MM.1S (cell line): ENCODE data around the gene ATP6V1G2.

Source experiments
- DNase-seq: peaks from one replicate; pipeline ENCODE4 v3.0.0-alpha.2; 2015
- H2AFZ ChIP-seq: fragments of 300-600 bp; sonication (generic); 2 replicates; pipeline ENCODE4 v1.6.0; 2016; ENCODE audit warnings: antibody characterized with exemption, low read length
- H3F3A ChIP-seq: fragments of 300-600 bp; sonication (generic); 2 replicates; pipeline ENCODE4 v1.6.1; 2016; ENCODE audit warnings: mild to moderate bottlenecking, antibody characterized with exemption, low read length, moderate library complexity, mixed read lengths; ENCODE audit not compliant: insufficient read depth
- H3K27ac ChIP-seq: fragments of 300-600 bp; sonication (generic); 2 replicates; pipeline ENCODE4 v1.5.1; 2016; ENCODE audit warnings: mild to moderate bottlenecking, low read length
- H3K27me3 ChIP-seq: fragments of 300-600 bp; sonication (generic); replicated peaks from 2 replicates; pipeline ENCODE4 v1.6.0; 2016; ENCODE audit warnings: low read length; ENCODE audit not compliant: insufficient read depth
- H3K36me3 ChIP-seq: fragments of 300-600 bp; sonication (generic); replicated peaks from 2 replicates; pipeline ENCODE4 v1.6.1; 2016; ENCODE audit warnings: mild to moderate bottlenecking, low read length, mixed read lengths; ENCODE audit not compliant: insufficient read depth
- H3K4me1 ChIP-seq: fragments of 300-600 bp; sonication (generic); 2 replicates; pipeline ENCODE4 v1.6.1; 2016; ENCODE audit warnings: low read length, mixed read lengths
- H3K4me2 ChIP-seq: fragments of 300-600 bp; sonication (generic); 2 replicates; pipeline ENCODE4 v1.6.0; 2016; ENCODE audit warnings: low read depth, low read length
- H3K4me3 ChIP-seq: fragments of 300-600 bp; sonication (generic); 2 replicates; pipeline ENCODE4 v1.5.1; 2016; ENCODE audit warnings: low read length, mixed read lengths
- H3K79me2 ChIP-seq: fragments of 300-600 bp; sonication (generic); 2 replicates; pipeline ENCODE4 v1.6.1; 2016; ENCODE audit warnings: mixed run types, low read length, mixed read lengths
- H3K9ac ChIP-seq: fragments of 300-600 bp; sonication (generic); 2 replicates; pipeline ENCODE4 v1.6.1; 2016; ENCODE audit warnings: low read length, mixed read lengths
- H3K9me2 ChIP-seq: fragments of 300-600 bp; sonication (generic); replicated peaks from 2 replicates; pipeline ENCODE4 v1.6.1; 2016; ENCODE audit warnings: mild to moderate bottlenecking, low read length, mixed read lengths; ENCODE audit not compliant: insufficient read depth
- H3K9me3 ChIP-seq: fragments of 300-600 bp; sonication (generic); replicated peaks from 2 replicates; pipeline ENCODE4 v1.6.1; 2016; ENCODE audit warnings: mild to moderate bottlenecking, low read length, mixed read lengths; ENCODE audit not compliant: insufficient read depth
- H4K20me1 ChIP-seq: fragments of 300-600 bp; sonication (generic); 2 replicates; pipeline ENCODE4 v1.6.1; 2016; ENCODE audit warnings: mild to moderate bottlenecking, low read length, moderate library complexity, mixed read lengths; ENCODE audit not compliant: insufficient read depth
- CTCF ChIP-seq: fragments of 300-600 bp; sonication (generic); IDR thresholded peaks from 2 replicates; pipeline ENCODE4 v1.5.1; 2016; ENCODE audit warnings: antibody characterized with exemption, low read length, mixed read lengths
- EZH2 ChIP-seq: fragments of 300-600 bp; sonication (generic); optimal IDR thresholded peaks from 2 replicates; pipeline ENCODE3; 2017; ENCODE audit warnings: low read depth, mild to moderate bottlenecking, antibody characterized with exemption, low read length, mixed read lengths
- EZH2phosphoT487 ChIP-seq: fragments of 300-600 bp; sonication (generic); IDR thresholded peaks from 2 replicates; pipeline ENCODE4 v1.6.1; 2018; ENCODE audit warnings: antibody characterized with exemption, low read length

Gene ATP6V1G2

DNA sequence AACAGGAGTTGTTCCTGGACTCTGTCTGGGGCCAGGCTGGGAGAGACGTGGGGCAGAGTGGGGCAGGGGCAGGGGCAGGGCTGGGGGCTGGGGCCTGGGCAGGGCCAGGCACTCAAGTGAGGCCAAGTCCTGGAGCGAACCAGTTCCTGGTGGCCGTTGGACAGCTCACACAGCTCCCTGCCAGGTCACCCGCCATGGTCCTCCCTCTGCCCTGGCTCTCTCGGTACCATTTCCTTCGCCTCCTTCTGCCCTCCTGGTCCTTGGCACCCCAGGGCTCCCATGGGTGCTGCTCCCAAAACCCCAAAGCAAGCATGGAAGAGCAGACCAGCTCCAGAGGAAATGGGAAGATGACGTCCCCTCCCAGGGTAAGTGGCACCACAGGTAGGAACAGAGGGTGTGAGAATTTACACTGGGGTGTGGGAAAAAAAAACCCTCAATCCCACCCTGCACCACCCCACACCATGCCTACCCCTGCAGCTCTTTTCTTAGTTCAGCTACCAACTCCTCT lies 17.5 kb downstream of the ATP6V1G2 start, which contains the start of gene MCCD1:
TSS of gene MCCD1 (plus strand) at position 142 of the 508 bp plus-strand sequence. CDS start at position 195, 53 bp downstream.
- Histone ChIP-seq H3K4me1 (no peaks in the 10 kb centered on the region), H3K9me3 (no peaks in the 10 kb centered on the region), H3K27me3 (no peaks in the 10 kb centered on the region), H4K20me1 (no peaks in the 10 kb centered on the region), H3K27ac (no peak within 1 kb of the TSS), H3K9me2 (no peaks in the 10 kb centered on the region), H3K36me3 (no peaks in the 10 kb centered on the region; the same call in none of the 2 replicates), H3K9ac (no peak within 1 kb of the TSS), H3F3A (peaks cover 18% of the 10 kb centered on the region), H2AFZ (no peak within 1 kb of the TSS), H3K4me2 (no peak within 1 kb of the TSS), H3K79me2 (peaks cover 1% of the 10 kb centered on the region), H3K4me3 (no peak within 1 kb of the TSS)
- no peak for DNase-seq
- TF ChIP-seq CTCF, result no peak

DNA sequence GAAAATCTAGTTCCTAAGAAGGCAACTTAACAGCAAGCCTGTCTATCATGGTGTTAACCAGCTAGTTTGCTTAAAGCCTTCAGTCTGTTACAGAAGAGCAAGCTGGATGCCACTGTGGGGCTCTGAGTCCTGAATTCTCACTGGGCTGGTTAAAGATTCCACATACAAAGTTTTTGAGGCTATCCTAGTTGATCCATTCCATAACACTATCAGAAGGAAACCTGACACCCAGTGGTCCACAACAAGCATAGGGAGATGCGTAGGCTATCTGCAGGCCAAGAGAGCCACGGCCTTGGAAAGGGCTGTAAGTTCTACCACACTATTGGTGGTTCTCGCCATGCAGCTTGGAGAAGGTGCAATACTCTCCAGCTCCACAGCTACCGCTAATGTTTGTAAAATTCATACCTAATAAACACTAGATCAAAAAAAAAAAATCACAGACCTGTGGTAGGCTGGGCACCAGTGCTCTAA lies 18.1 kb downstream of the ATP6V1G2 start:
- Histone ChIP-seq H3K4me1 (no peaks in the 10 kb centered on the region), H3K9me2 (no peaks in the 10 kb centered on the region), H4K20me1 (no peaks in the 10 kb centered on the region), H3K4me2 (no peak overlapping the region), H3K9ac (no peak overlapping the region), H3K27me3 (no peaks in the 10 kb centered on the region), H3K27ac (no peak overlapping the region), H3K79me2 (no peaks in the 10 kb centered on the region), H3K36me3 (no peaks in the 10 kb centered on the region; the same call in 1 of the 2 replicates), H3K4me3 (no peak overlapping the region), H2AFZ (no peak overlapping the region), H3K9me3 (no peaks in the 10 kb centered on the region), H3F3A (peaks cover 18% of the 10 kb centered on the region)
- TF ChIP-seq EZH2 (no peak), EZH2phosphoT487 (no peak), CTCF (no peak)
- DNase-seq, result no peak

DNA sequence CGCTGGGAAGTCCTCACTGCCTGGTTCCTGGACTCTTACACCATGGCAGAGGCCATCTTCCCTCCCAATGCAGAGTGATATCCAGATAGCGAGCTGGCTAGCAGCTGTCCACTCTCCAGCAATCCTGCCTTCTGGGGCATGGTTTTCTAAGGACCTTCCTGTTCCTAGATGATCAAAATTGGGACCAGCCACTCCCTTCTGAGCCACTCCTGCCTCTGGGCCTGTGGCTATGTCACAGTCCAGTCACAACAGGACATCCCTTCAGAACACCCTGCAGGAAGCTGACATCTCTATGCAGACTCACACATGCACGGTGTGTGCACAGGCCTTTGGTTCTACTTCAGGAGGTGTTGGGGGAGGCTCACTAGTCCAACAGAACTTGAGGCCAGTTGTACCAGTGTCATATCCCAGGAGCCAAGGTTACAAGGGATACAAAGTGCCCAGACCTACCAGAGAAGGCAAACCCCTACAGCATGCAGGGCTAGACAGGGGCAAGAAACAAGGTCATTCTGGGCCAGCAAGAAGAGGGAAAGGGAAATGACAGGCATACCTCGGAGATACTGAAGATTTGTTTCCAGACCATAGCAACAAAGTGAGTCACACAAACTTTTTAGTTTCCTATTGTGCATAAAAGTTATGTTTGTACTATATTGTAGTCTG lies 20.3 kb downstream of the ATP6V1G2 start:
- no peaks in the 10 kb centered on the region for H3K27me3 ChIP-seq
- DNase-seq, result no peak
- no peak overlapping the region for H3K27ac ChIP-seq
- H4K20me1 ChIP-seq, result no peaks in the 10 kb centered on the region
- H3K4me3 ChIP-seq, result no peak overlapping the region
- no peaks in the 10 kb centered on the region for H3K9me2 ChIP-seq
- H3K79me2 ChIP-seq, result no peaks in the 10 kb centered on the region
- peaks cover 11% of the 10 kb centered on the region for H3F3A ChIP-seq
- H3K36me3 ChIP-seq, result no peaks in the 10 kb centered on the region; the same call in 1 of the 2 replicates
- no peak overlapping the region for H2AFZ ChIP-seq
- no peak overlapping the region for H3K9ac ChIP-seq
- no peak overlapping the region for H3K4me2 ChIP-seq
- no peaks in the 10 kb centered on the region for H3K4me1 ChIP-seq
- no peaks in the 10 kb centered on the region for H3K9me3 ChIP-seq
- TF ChIP-seq EZH2phosphoT487 (no peak), EZH2 (no peak), CTCF (no peak)
